ENCODE data around the gene SLC22A1.

- no peak for TF ChIP-seq FOXM1 (IDR thresholded peaks at IDR 0.05; ENCODE audit: borderline replicate concordance, low read depth)
- no peak for TF ChIP-seq TEAD4 (IDR thresholded peaks at IDR 0.05)
- TF ChIP-seq USF1 (IDR thresholded peaks at IDR 0.05): no peak
- no peak for TF ChIP-seq RAD21 (IDR thresholded peaks at IDR 0.05; ENCODE audit: low read depth)
- no peak for TF ChIP-seq TAF1 (IDR thresholded peaks at IDR 0.05; ENCODE audit: low read depth)
- TF ChIP-seq EP300 (IDR thresholded peaks at IDR 0.05; ENCODE audit: borderline replicate concordance): no peak
- no peak for TF ChIP-seq CEBPB (IDR thresholded peaks at IDR 0.05)
- no peak for TF ChIP-seq REST (IDR thresholded peaks at IDR 0.05; ENCODE audit: low read depth)
- TF ChIP-seq EGR1 (IDR thresholded peaks at IDR 0.05): no peak
- TF ChIP-seq MAX (IDR thresholded peaks at IDR 0.05): no peak
- no peak for TF ChIP-seq CREB1 (IDR thresholded peaks at IDR 0.05; ENCODE audit: low read depth)
These were observed 71.2 kb downstream of the SLC22A1 start for GRCh38 chr6:160192840-160193239.

All from Ishikawa (cell line).